Measurements from ENCODE around the gene NPC2.
"Not testable (repeated sequence)": the region's sequence is repeated elsewhere in the genome, so short reads cannot be mapped to it uniquely, and the experiment has no call there.

The NPC2 gene

GRCh38 chr14:74492776-74493342, at the start of gene NPC2:
Gene NPC2 (minus strand): TSS chr14:74493305. CDS start chr14:74493274, 31 bp downstream.
- Histone ChIP-seq H3K27me3 (ENCODE audit: insufficient read depth, low read depth, severe bottlenecking) (no peaks in the 10 kb centered on the region), H3K4me3 (ENCODE audit: low read depth, low read length) (peak within 1 kb of the TSS; percentile 93), H3K36me3 (peaks cover 6% of the 10 kb centered on the region), H3K9me3 (ENCODE audit: severe bottlenecking) (no peaks in the 10 kb centered on the region), H3K27ac (peak within 1 kb of the TSS; percentile 80)
- DNase-seq, result no peak
- no peak for TF ChIP-seq CTCF (IDR thresholded peaks at IDR 0.05; ENCODE audit: low read depth, low read length)

- no peak for TF ChIP-seq CTCF (IDR thresholded peaks at IDR 0.05; ENCODE audit: low read depth, low read length)
- no peak overlapping the region for H3K27ac ChIP-seq
- H3K36me3 ChIP-seq, result no peaks in the 10 kb centered on the region
- no peaks in the 10 kb centered on the region for H3K27me3 ChIP-seq (ENCODE audit: insufficient read depth, low read depth, severe bottlenecking)
- H3K9me3 ChIP-seq (ENCODE audit: severe bottlenecking), result no peaks in the 10 kb centered on the region
- no peak overlapping the region for H3K4me3 ChIP-seq (ENCODE audit: low read depth, low read length)
- no peak for DNase-seq
These were observed 49.1 kb upstream of the NPC2 start for GRCh38 chr14:74542056-74542685.

GRCh38 chr14:74541225-74541624, 48.1 kb upstream of the NPC2 start:
- TF ChIP-seq CTCF (IDR thresholded peaks at IDR 0.05; ENCODE audit: low read depth, low read length), result no peak
- H3K4me3 ChIP-seq (ENCODE audit: low read depth, low read length), result no peak overlapping the region
- no peaks in the 10 kb centered on the region for H3K27me3 ChIP-seq (ENCODE audit: insufficient read depth, low read depth, severe bottlenecking)
- H3K9me3 ChIP-seq (ENCODE audit: severe bottlenecking), result no peaks in the 10 kb centered on the region
- H3K27ac ChIP-seq, result no peak overlapping the region
- no peak for DNase-seq
- no peaks in the 10 kb centered on the region for H3K36me3 ChIP-seq

- no peak overlapping the region for H3K4me3 ChIP-seq (ENCODE audit: low read depth, low read length)
- no peaks in the 10 kb centered on the region for H3K27me3 ChIP-seq (ENCODE audit: insufficient read depth, low read depth, severe bottlenecking)
- no peak for DNase-seq
- no peak for TF ChIP-seq CTCF (IDR thresholded peaks at IDR 0.05; ENCODE audit: low read depth, low read length)
- H3K36me3 ChIP-seq, result no peaks in the 10 kb centered on the region
- no peaks in the 10 kb centered on the region for H3K9me3 ChIP-seq (ENCODE audit: severe bottlenecking)
- no peak overlapping the region for H3K27ac ChIP-seq
These were observed 46.4 kb upstream of the NPC2 start for GRCh38 chr14:74539503-74539902.

- TF ChIP-seq CTCF (IDR thresholded peaks at IDR 0.05; ENCODE audit: low read depth, low read length), result no peak
- Histone ChIP-seq H3K27ac (no peak overlapping the region), H3K36me3 (no peaks in the 10 kb centered on the region), H3K4me3 (ENCODE audit: low read depth, low read length) (no peak overlapping the region), H3K27me3 (ENCODE audit: insufficient read depth, low read depth, severe bottlenecking) (no peaks in the 10 kb centered on the region), H3K9me3 (ENCODE audit: severe bottlenecking) (no peaks in the 10 kb centered on the region)
- no peak for DNase-seq
These were observed 45.6 kb upstream of the NPC2 start for GRCh38 chr14:74538411-74539391.

GRCh38 chr14:74536336-74536735, 43.2 kb upstream of the NPC2 start:
- H3K36me3 ChIP-seq; H3K4me3 ChIP-seq (ENCODE audit: low read depth, low read length); H3K27ac ChIP-seq; H3K27me3 ChIP-seq (ENCODE audit: insufficient read depth, low read depth, severe bottlenecking); DNase-seq; H3K9me3 ChIP-seq (ENCODE audit: severe bottlenecking): not testable (repeated sequence)

Data from WERI-Rb-1 (cell line).